Endothelial cell of umbilical vein (primary cell): Measurements from ENCODE around the gene STKLD1.

Experiments
- CTCF ChIP-seq, 2 donors: IDR thresholded peaks; 1 replicate in 1 of 2; 2 replicates in 1 of 2; pipeline ENCODE4 v1.5.1; 2011; ENCODE audit warnings: low read length in 2 of 2, mild to moderate bottlenecking in 2 of 2, moderate library complexity in 2 of 2, control low read depth in 1 of 2, inconsistent platforms in 1 of 2, low read depth in 1 of 2; ENCODE audit not compliant: insufficient read depth in 1 of 2; ENCODE audit errors: extremely low read depth in 1 of 2
- FOS ChIP-seq: IDR thresholded peaks from 2 replicates; pipeline ENCODE4 v1.6.1; 2011; ENCODE audit warnings: mild to moderate bottlenecking, low read length, moderate library complexity, borderline replicate concordance; ENCODE audit not compliant: insufficient read depth
- GATA2 ChIP-seq: IDR thresholded peaks from 2 replicates; pipeline ENCODE4 v1.7.0; 2011; ENCODE audit warnings: low read depth, mild to moderate bottlenecking, moderate library complexity, mixed read lengths, low read length; ENCODE audit not compliant: insufficient read length, insufficient read depth
- JUN ChIP-seq: IDR thresholded peaks from 2 replicates; pipeline ENCODE4 v1.6.1; 2011; ENCODE audit warnings: borderline replicate concordance, low read depth; ENCODE audit not compliant: insufficient read length, insufficient read depth
- MAX ChIP-seq: IDR thresholded peaks from 2 replicates; pipeline ENCODE4 v1.6.1; 2011; ENCODE audit not compliant: insufficient read depth, insufficient read length
- MYC ChIP-seq: IDR thresholded peaks from one replicate; pipeline ENCODE4 v1.6.1; 2011; ENCODE audit warnings: mild to moderate bottlenecking, low read depth, low read length
- POLR2A ChIP-seq: IDR thresholded peaks from 2 replicates; pipeline ENCODE4 v1.6.1; 2012; ENCODE audit warnings: low read depth, mild to moderate bottlenecking, control low read depth, low read length
- POLR2AphosphoS5 ChIP-seq: IDR thresholded peaks from 2 replicates; pipeline ENCODE4 v1.6.1; 2012; ENCODE audit warnings: low read depth, mild to moderate bottlenecking, control low read depth, low read length, moderate library complexity; ENCODE audit not compliant: insufficient read depth

GRCh38 chr9:133347515-133347984 is 28.6 kb upstream of the STKLD1 start:
- TF ChIP-seq CTCF (IDR thresholded peaks at IDR 0.05; ENCODE audit: extremely low read depth in 1 of 2, insufficient read depth in 1 of 2, low read depth in 1 of 2, low read length in 2 of 2) (no peak), POLR2A (no peak), FOS (no peak), MAX (no peak), JUN (no peak), POLR2AphosphoS5 (no peak), GATA2 (no peak), MYC (no peak)
